IMR-90 (cell line): ENCODE measurements around the gene PFN1. TPM values are rescaled to one million over a fixed set of nuclear protein-coding genes. Genes with fewer than 3 reads are reported as not detected.

Source experiments
- ATAC-seq: fragments of 200-7000 bp; cut with Tn5 transposase; 2 replicates; pipeline ENCODE4 v1.9.1; 2020; ENCODE audit warnings: low read depth, mild to moderate bottlenecking, moderate library complexity
- BruUV-seq: library from RNA; stranded (reverse); fragments of 400-500 nt; replicated peaks from 2 replicates; lab custom pipeline; 2021; lab: Mats Ljungman, UMichigan
- CTCF ChIA-PET: fragments of 300-600 bp; formaldehyde crosslinking; extraction: SDS; loops from one replicate; lab custom pipeline; 2021; ENCODE audit warnings: antibody characterized with exemption; lab: Yijun Ruan, JAX
- POLR2A ChIA-PET: fragments of 300-600 bp; sonication (Branson Sonifier 250); formaldehyde crosslinking; loops from one replicate; lab custom pipeline; 2022; ENCODE audit warnings: antibody characterized with exemption; ENCODE audit not compliant: unreplicated experiment; lab: Charles Lee
- DNase-seq: peaks from one replicate; pipeline ENCODE4 v3.0.0; 2013
- H2AFZ ChIP-seq: replicated peaks from 2 replicates; pipeline ENCODE3; 2013; ENCODE audit warnings: low read length, mild to moderate bottlenecking; ENCODE audit not compliant: poor library complexity
- H2AK5ac ChIP-seq: 2 replicates; pipeline ENCODE4 v1.6.1; 2013; ENCODE audit warnings: low read depth, low read length, inconsistent platforms
- H2AK9ac ChIP-seq: replicated peaks from 2 replicates; pipeline ENCODE3; 2013; ENCODE audit warnings: mild to moderate bottlenecking, low read depth, low read length, moderate library complexity; ENCODE audit not compliant: poor library complexity
- H2BK120ac ChIP-seq: 2 replicates; pipeline ENCODE4 v1.6.1; 2013; ENCODE audit warnings: low read depth, low read length, inconsistent platforms
- H2BK15ac ChIP-seq: 3 replicates; pipeline ENCODE4 v1.6.1; 2013; ENCODE audit warnings: low read depth, low read length, inconsistent platforms
- H2BK20ac ChIP-seq: 2 replicates; pipeline ENCODE4 v1.6.1; 2013; ENCODE audit warnings: low read depth, mild to moderate bottlenecking, inconsistent platforms, low read length, moderate library complexity
- H2BK5ac ChIP-seq: 2 replicates; pipeline ENCODE4 v1.6.1; 2013; ENCODE audit warnings: mild to moderate bottlenecking, low read depth, low read length, inconsistent platforms; ENCODE audit not compliant: poor library complexity, severe bottlenecking
- H3K14ac ChIP-seq: replicated peaks from 2 replicates; pipeline ENCODE4 v1.6.1; 2013; ENCODE audit warnings: low read depth, low read length, inconsistent platforms
- H3K18ac ChIP-seq: 2 replicates; pipeline ENCODE4 v1.6.1; 2013; ENCODE audit warnings: low read depth, low read length, control low read depth
- H3K23ac ChIP-seq: 2 replicates; pipeline ENCODE4 v1.6.1; 2013; ENCODE audit warnings: low read depth, low read length, inconsistent platforms
- H3K27ac ChIP-seq: 2 replicates; pipeline ENCODE4 v1.5.1; 2013; ENCODE audit warnings: mild to moderate bottlenecking, control low read depth, low read length; ENCODE audit not compliant: insufficient read depth
- H3K27me3 ChIP-seq: 2 replicates; pipeline ENCODE4 v1.6.1; 2013; ENCODE audit warnings: low read length; ENCODE audit not compliant: control insufficient read depth, insufficient read depth
- H3K36me3 ChIP-seq: 2 replicates; pipeline ENCODE4 v1.6.1; 2013; ENCODE audit warnings: low read length, mixed read lengths; ENCODE audit not compliant: control insufficient read depth, insufficient read depth
- H3K4ac ChIP-seq: 2 replicates; pipeline ENCODE4 v1.6.1; 2013; ENCODE audit warnings: low read depth, low read length, inconsistent platforms
- H3K4me1 ChIP-seq: 2 replicates; pipeline ENCODE4 v1.6.1; 2013; ENCODE audit warnings: low read length, mixed read lengths; ENCODE audit not compliant: control insufficient read depth, insufficient read depth
- H3K4me2 ChIP-seq: 2 replicates; pipeline ENCODE4 v1.6.1; 2013; ENCODE audit warnings: low read depth, mild to moderate bottlenecking, control low read depth, low read length, moderate library complexity
- H3K4me3 ChIP-seq: 2 replicates; pipeline ENCODE4 v1.5.1; 2013; ENCODE audit warnings: low read depth, mild to moderate bottlenecking, control low read depth, low read length, moderate library complexity; ENCODE audit not compliant: insufficient read depth
- H3K56ac ChIP-seq: 2 replicates; pipeline ENCODE4 v1.6.1; 2013; ENCODE audit warnings: low read length, inconsistent platforms; ENCODE audit not compliant: insufficient read depth; ENCODE audit errors: extremely low read depth
- H3K79me1 ChIP-seq, 2 experiments: 2 replicates each; pipeline ENCODE4 v1.6.1; 2013; ENCODE audit warnings: low read length in 2 of 2, inconsistent platforms in 1 of 2, low read depth in 1 of 2
- H3K9ac ChIP-seq: 2 replicates; pipeline ENCODE4 v1.6.1; 2013; ENCODE audit warnings: low read depth, low read length, control low read depth
- H3K9me1 ChIP-seq: 2 replicates; pipeline ENCODE4 v1.6.1; 2013; ENCODE audit warnings: low read length, inconsistent platforms; ENCODE audit not compliant: insufficient read depth
- H3K9me3 ChIP-seq: 2 replicates; pipeline ENCODE4 v1.6.1; 2013; ENCODE audit warnings: low read length; ENCODE audit not compliant: control insufficient read depth, insufficient read depth
- H4K20me1 ChIP-seq: 2 replicates; pipeline ENCODE4 v1.6.1; 2013; ENCODE audit warnings: low read length, inconsistent platforms; ENCODE audit not compliant: insufficient read depth
- H4K5ac ChIP-seq: 2 replicates; pipeline ENCODE4 v1.6.1; 2013; ENCODE audit warnings: mild to moderate bottlenecking, low read depth, low read length, control low read depth
- H4K8ac ChIP-seq, 2 experiments: 2 replicates each; pipeline ENCODE4 v1.6.1; 2013; ENCODE audit warnings: low read depth in 2 of 2, low read length in 2 of 2, control low read depth in 1 of 2, inconsistent platforms in 1 of 2
- H4K91ac ChIP-seq: 2 replicates; pipeline ENCODE4 v1.6.1; 2013; ENCODE audit warnings: low read depth, low read length, inconsistent platforms; ENCODE audit not compliant: insufficient read depth
- BHLHE40 ChIP-seq: fragments of 150-350 bp; IDR thresholded peaks from 2 replicates; pipeline ENCODE4 v1.6.1; 2016; ENCODE audit warnings: mild to moderate bottlenecking, low read depth, low read length
- CEBPB ChIP-seq: IDR thresholded peaks from 2 replicates; pipeline ENCODE4 v1.6.1; 2012; ENCODE audit warnings: low read depth, low read length, improper control_type of control experiment
- CHD1 ChIP-seq: IDR thresholded peaks from 2 replicates; pipeline ENCODE4 v1.6.1; 2012; ENCODE audit warnings: low read depth, low read length, improper control_type of control experiment
- CTCF ChIP-seq: conservative IDR thresholded peaks from 2 replicates; pipeline ENCODE4 v1.5.1; 2012; ENCODE audit warnings: mild to moderate bottlenecking, low read depth, low read length, improper control_type of control experiment
- ELK1 ChIP-seq: fragments of 150-350 bp; IDR thresholded peaks from 2 replicates; pipeline ENCODE4 v1.6.1; 2016; ENCODE audit warnings: low read depth, mild to moderate bottlenecking, low read length, moderate library complexity, borderline replicate concordance
- FOS ChIP-seq: fragments of 150-350 bp; IDR thresholded peaks from 2 replicates; pipeline ENCODE4 v1.6.1; 2016; ENCODE audit warnings: low read depth, low read length
- MAFK ChIP-seq: IDR thresholded peaks from 2 replicates; pipeline ENCODE4 v1.6.1; 2012; ENCODE audit warnings: low read depth, low read length, improper control_type of control experiment
- MAZ ChIP-seq: IDR thresholded peaks from 2 replicates; pipeline ENCODE4 v1.6.1; 2012; ENCODE audit warnings: low read depth, mild to moderate bottlenecking, low read length, improper control_type of control experiment, moderate library complexity, borderline replicate concordance
- MXI1 ChIP-seq: IDR thresholded peaks from 2 replicates; pipeline ENCODE4 v1.6.1; 2012; ENCODE audit warnings: low read depth, mild to moderate bottlenecking, low read length, moderate library complexity, borderline replicate concordance
- NFE2L2 ChIP-seq: fragments of 150-350 bp; IDR thresholded peaks from 2 replicates; pipeline ENCODE4 v1.6.1; 2016; ENCODE audit warnings: low read depth, mild to moderate bottlenecking, low read length
- POLR2A ChIP-seq: IDR thresholded peaks from 2 replicates; pipeline ENCODE4 v1.6.1; 2012; ENCODE audit warnings: mild to moderate bottlenecking, low read depth, low read length
- RAD21 ChIP-seq: IDR thresholded peaks from 2 replicates; pipeline ENCODE4 v1.6.1; 2012; ENCODE audit warnings: low read length, improper control_type of control experiment
- RCOR1 ChIP-seq: IDR thresholded peaks from 2 replicates; pipeline ENCODE4 v1.6.1; 2012; ENCODE audit warnings: mild to moderate bottlenecking, low read length, improper control_type of control experiment; ENCODE audit not compliant: insufficient replicate concordance
- RFX5 ChIP-seq: IDR thresholded peaks from 2 replicates; pipeline ENCODE4 v1.8.0; 2012; ENCODE audit warnings: low read depth, mild to moderate bottlenecking, low read length, moderate library complexity
- SMC3 ChIP-seq: fragments of 150-350 bp; IDR thresholded peaks from 2 replicates; pipeline ENCODE4 v1.6.1; 2016; ENCODE audit warnings: low read depth, mild to moderate bottlenecking, antibody characterized with exemption, low read length, moderate library complexity
- USF2 ChIP-seq: fragments of 150-350 bp; IDR thresholded peaks from 2 replicates; pipeline ENCODE4 v1.6.1; 2017; ENCODE audit warnings: mild to moderate bottlenecking, antibody characterized with exemption, low read length, low read depth
- WGBS, 2 experiments: methylation state at CpG; one replicate each; pipeline versions ENCODE4 v1.1.5 to v1.1.7; 2013; ENCODE audit warnings: missing lambda C conversion rate in 2 of 2; ENCODE audit not compliant: insufficient read length in 1 of 2; ENCODE audit errors: extremely low coverage in 2 of 2; 5-methylcytosine and 5-hydroxymethylcytosine counted together
- dilution Hi-C: fragments of 300-500 bp; cut with HindIII; formaldehyde crosslinking; loops from one replicate; pipeline ENCODE4 v1.14.3; 2018; ENCODE audit warnings: low sequenced_read_pairs; ENCODE audit not compliant: unreplicated experiment
- in situ Hi-C: fragments of 300-500 bp; cut with MboI; formaldehyde crosslinking; loops from 3 replicates; pipeline ENCODE4 v1.14.3; 2019; ENCODE audit warnings: low sequenced_read_pairs, inconsistent platforms, mixed read lengths
- intact Hi-C: fragments of 100-400 bp; cut with micrococcal nuclease; formaldehyde crosslinking; loops from 2 replicates; pipeline ENCODE4 v1.10.0; 2022
- polyA plus RNA-seq, 3 experiments: library from polyadenylated mRNA; depleted of rRNA; stranded (reverse); fragments of >200 nt; gene quantifications; 2 replicates each; pipeline ENCODE4 v1.2.3, GENCODE V29; 2012; ENCODE audit warnings: low replicate concordance in 1 of 3
- total RNA-seq: library from RNA; depleted of rRNA; stranded (reverse); fragments of >200 nt; gene quantifications from 2 replicates; pipeline ENCODE4 v1.2.3, GENCODE V29; 2012

PFN1 gene
- total and polyA plus RNA-seq, 2 of the 4 experiments (the other 2 are of a cell fraction): 348 to 1,671 TPM

- H2AK9ac ChIP-seq: no peak within 1 kb of the TSS
- no peak within 1 kb of the TSS for H2AFZ ChIP-seq
- H3K4ac ChIP-seq: no peak within 1 kb of the TSS
- 100% methylated on average over 2 of the region's 14 CpGs; no CpG with 5 or more reads in 1 of the 2 experiments for WGBS, 2 experiments
- no peaks in the 10 kb centered on the region for H3K27me3 ChIP-seq
- no peak within 1 kb of the TSS for H4K8ac ChIP-seq
- DNase-seq (no peak), ATAC-seq (no peak)
- peaks cover 9% of the 10 kb centered on the region for H3K9me1 ChIP-seq
- H2BK15ac ChIP-seq: no peak within 1 kb of the TSS
- no peak within 1 kb of the TSS for H4K91ac ChIP-seq
- CTCF ChIA-PET: no interaction called here
- no peak for TF ChIP-seq FOS
- TF ChIP-seq RFX5: no peak
- no peak for TF ChIP-seq MAFK
- TF ChIP-seq MAZ: no peak
- TF ChIP-seq SMC3: no peak
- no peak for TF ChIP-seq RCOR1
- TF ChIP-seq RAD21: no peak
- no peak for TF ChIP-seq CHD1
- TF ChIP-seq USF2: no peak
- TF ChIP-seq CEBPB: no peak
- no peak for TF ChIP-seq MXI1
- no peak for TF ChIP-seq NFE2L2
- TF ChIP-seq POLR2A: no peak
- no peak for TF ChIP-seq ELK1
- TF ChIP-seq CTCF: no peak
- no peak for TF ChIP-seq BHLHE40
- no peak within 1 kb of the TSS for H3K4me2 ChIP-seq
- H3K36me3 ChIP-seq: peaks cover 6% of the 10 kb centered on the region
- H2BK5ac ChIP-seq: no peak within 1 kb of the TSS
- H3K9ac ChIP-seq: no peak within 1 kb of the TSS
- H2AK5ac ChIP-seq: no peak within 1 kb of the TSS
- POLR2A ChIA-PET: no interaction called here
- no peak within 1 kb of the TSS for H3K23ac ChIP-seq
- H2BK20ac ChIP-seq: no peak within 1 kb of the TSS
- no peaks in the 10 kb centered on the region for H4K20me1 ChIP-seq
- dilution Hi-C loops: no loop called here
- H4K5ac ChIP-seq: no peak within 1 kb of the TSS
- no peaks in the 10 kb centered on the region for H3K9me3 ChIP-seq
- H3K79me1 ChIP-seq: no peaks in the 10 kb centered on the region; a peak in 1 of 4 replicates
- intact Hi-C loops: no loop called here
- H3K4me3 ChIP-seq: no peak within 1 kb of the TSS
- no peak within 1 kb of the TSS for H3K27ac ChIP-seq
- no peak within 1 kb of the TSS for H3K14ac ChIP-seq
- H3K4me1 ChIP-seq: peaks cover 4% of the 10 kb centered on the region
- in situ Hi-C loops: no loop called here
- BruUV-seq: no TSS peak
- no peak within 1 kb of the TSS for H2BK120ac ChIP-seq
- H3K18ac ChIP-seq: no peak within 1 kb of the TSS
- H3K56ac ChIP-seq: no peak within 1 kb of the TSS
Observed at GRCh38 chr17:4931963-4932362, 16.4 kb downstream of the PFN1 start, which contains the start of gene GP1BA. GP1BA (plus strand) TSS chr17:4932277; CDS start chr17:4932605, 328 bp downstream.
